A549 (cell line): ENCODE data around the gene OR6B3. TPM values are rescaled to one million over a fixed set of nuclear protein-coding genes. Genes with fewer than 3 reads are reported as not detected.

Experiments
- ATAC-seq, 2 experiments: fragments of 200-7000 bp in 1 of 2; fragments of >200 bp in 1 of 2; cut with Nextera tagmentation in 1 of 2; cut with Tn5 transposase in 1 of 2; 3 replicates each; pipeline versions ENCODE4 v1.8.0 to v1.9.1; 2018 to 2020; ENCODE audit warnings: mild to moderate bottlenecking in 1 of 2, moderate library complexity in 1 of 2
- CTCF ChIA-PET: fragments of 300-600 bp; sonication (Branson Sonifier 250); formaldehyde crosslinking; extraction: SDS; loops from one replicate; lab custom pipeline; 2021; ENCODE audit warnings: antibody characterized with exemption, inconsistent platforms; lab: Yijun Ruan, JAX
- POLR2A ChIA-PET: fragments of 350-600 bp; formaldehyde crosslinking; extraction: SDS; loops from one replicate; lab custom pipeline; 2021; ENCODE audit warnings: antibody characterized with exemption, inconsistent platforms; lab: Yijun Ruan, JAX
- DNase-seq, 2 experiments: peaks; one replicate each; pipeline versions ENCODE4 v3.0.0 to v3.0.0-alpha.2; 2011 to 2016; ENCODE audit warnings: low read depth in 1 of 2, low spot score in 1 of 2
- FAIRE-seq: peaks from 2 replicates; lab custom pipeline; 2011; peaks lifted over from hg19 to GRCh38; lab: Jason Lieb, UNC
- H3K27ac ChIP-seq, 2 experiments: fragments of >200 bp; sonication (Bioruptor Twin); formaldehyde crosslinking; 3 replicates each; pipeline ENCODE4 v1.5.1; 2016 to 2017
- H3K4me1 ChIP-seq: fragments of >200 bp; sonication (Bioruptor Twin); formaldehyde crosslinking; 3 replicates; pipeline ENCODE4 v1.6.1; 2016
- H3K4me2 ChIP-seq: fragments of >200 bp; sonication (Bioruptor Twin); formaldehyde crosslinking; 3 replicates; pipeline ENCODE4 v1.6.1; 2016
- H3K4me3 ChIP-seq: fragments of >200 bp; sonication (Bioruptor Twin); formaldehyde crosslinking; 3 replicates; pipeline ENCODE4 v1.5.1; 2016
- H3K9me3 ChIP-seq: fragments of >200 bp; sonication (Bioruptor Twin); formaldehyde crosslinking; 3 replicates; pipeline ENCODE4 v1.6.1; 2016
- CEBPB ChIP-seq, 2 experiments: fragments of >200 bp in 1 of 2; sonication (Bioruptor Twin) in 1 of 2; formaldehyde crosslinking in 1 of 2; IDR thresholded peaks; 2 replicates each; pipeline ENCODE4 v1.6.1; 2012 to 2016
- CHD4 ChIP-seq: fragments of 200-600 bp; sonication (generic); IDR thresholded peaks from 2 replicates; pipeline ENCODE4 v1.6.1; 2016; ENCODE audit warnings: antibody characterized with exemption, mild to moderate bottlenecking, borderline replicate concordance
- EHF ChIP-seq: fragments of 250-450 bp; sonication (Bioruptor Pico); IDR thresholded peaks from 2 replicates; pipeline ENCODE4 v1.5.0; 2020; ENCODE audit warnings: mild to moderate bottlenecking
- EHMT2 ChIP-seq: fragments of 200-600 bp; sonication (generic); IDR thresholded peaks from 2 replicates; pipeline ENCODE4 v1.6.1; 2016; ENCODE audit warnings: antibody characterized with exemption, low read depth, mild to moderate bottlenecking, moderate library complexity
- FOSB ChIP-seq: fragments of 250-450 bp; sonication (Bioruptor Pico); IDR thresholded peaks from 2 replicates; pipeline ENCODE4 v1.5.0; 2020; ENCODE audit warnings: mild to moderate bottlenecking, moderate library complexity
- HEYL ChIP-seq: fragments of 250-450 bp; sonication (Bioruptor Pico); IDR thresholded peaks from 2 replicates; pipeline ENCODE4 v1.8.0; 2021; ENCODE audit warnings: mild to moderate bottlenecking, moderate library complexity
- HOXA7 ChIP-seq: fragments of 250-450 bp; sonication (Bioruptor Pico); IDR thresholded peaks from 2 replicates; pipeline ENCODE4 v1.5.0; 2020; ENCODE audit warnings: mild to moderate bottlenecking, moderate library complexity
- JUN ChIP-seq, 2 experiments: fragments of >200 bp; sonication (Bioruptor Twin); formaldehyde crosslinking; IDR thresholded peaks; 2 replicates in 1 of 2; 3 replicates in 1 of 2; pipeline ENCODE4 v1.6.1; 2016 to 2017
- JUNB ChIP-seq: fragments of >200 bp; sonication (Bioruptor Twin); formaldehyde crosslinking; IDR thresholded peaks from 2 replicates; pipeline ENCODE4 v1.6.1; 2016
- KDM1A ChIP-seq: fragments of 200-600 bp; sonication (generic); IDR thresholded peaks from 2 replicates; pipeline ENCODE4 v1.6.1; 2016; ENCODE audit warnings: low read depth, mild to moderate bottlenecking
- MAFK ChIP-seq: fragments of 450-650 bp; IDR thresholded peaks from 2 replicates; pipeline ENCODE4 v1.6.1; 2014; ENCODE audit not compliant: partially characterized antibody
- MAZ ChIP-seq: fragments of 150-350 bp; IDR thresholded peaks from 2 replicates; pipeline ENCODE4 v1.6.1; 2014; ENCODE audit warnings: antibody characterized with exemption, low read depth, low read length, borderline replicate concordance
- MYC ChIP-seq: IDR thresholded peaks from 2 replicates; pipeline ENCODE4 v1.6.1; 2012; ENCODE audit warnings: mild to moderate bottlenecking, inconsistent platforms, low read length, improper control_type of control experiment, borderline replicate concordance
- NFE2L2 ChIP-seq: fragments of 150-350 bp; conservative IDR thresholded peaks from 2 replicates; pipeline ENCODE4 v1.6.1; 2014; ENCODE audit warnings: low read length
- NPAS2 ChIP-seq: fragments of 250-450 bp; sonication (Bioruptor Pico); IDR thresholded peaks from 2 replicates; pipeline ENCODE4 v1.8.0; 2022; ENCODE audit warnings: mild to moderate bottlenecking, moderate library complexity, borderline replicate concordance
- NR3C1 ChIP-seq: fragments of >200 bp; sonication (Bioruptor Twin); formaldehyde crosslinking; IDR thresholded peaks from 3 replicates; pipeline ENCODE4 v1.6.1; 2017
- POLR2A ChIP-seq: IDR thresholded peaks from 2 replicates; pipeline ENCODE4 v1.6.1; 2012; ENCODE audit warnings: mild to moderate bottlenecking, low read length
- POLR2AphosphoS2 ChIP-seq: conservative IDR thresholded peaks from 2 replicates; pipeline ENCODE4 v1.6.1; 2012; ENCODE audit warnings: low read length, improper control_type of control experiment, inconsistent platforms
- RNF2 ChIP-seq: fragments of 200-600 bp; sonication (generic); IDR thresholded peaks from 2 replicates; pipeline ENCODE4 v1.6.1; 2016; ENCODE audit warnings: low read depth, mild to moderate bottlenecking, antibody characterized with exemption, moderate library complexity, borderline replicate concordance
- SMC3 ChIP-seq: fragments of >200 bp; sonication (Bioruptor Twin); formaldehyde crosslinking; IDR thresholded peaks from 3 replicates; pipeline ENCODE4 v1.6.1; 2018; ENCODE audit warnings: inconsistent platforms
- TFCP2L1 ChIP-seq: fragments of 250-450 bp; sonication (Bioruptor Pico); IDR thresholded peaks from 2 replicates; pipeline ENCODE4 v1.5.0; 2021; ENCODE audit warnings: mild to moderate bottlenecking
- ZFP36 ChIP-seq: fragments of 450-650 bp; IDR thresholded peaks from 2 replicates; pipeline ENCODE4 v1.6.1; 2014; ENCODE audit warnings: borderline replicate concordance; ENCODE audit not compliant: partially characterized antibody
- ZNF302 ChIP-seq: fragments of 250-450 bp; sonication (Bioruptor Pico); IDR thresholded peaks from 2 replicates; pipeline ENCODE4 v1.9.0; 2021; ENCODE audit warnings: inconsistent platforms, mild to moderate bottlenecking, moderate library complexity
- WGBS: methylation state at CpG from one replicate; pipeline ENCODE4 v1.1.6; 2017; ENCODE audit errors: missing lambda C conversion rate; 5-methylcytosine and 5-hydroxymethylcytosine counted together
- polyA plus RNA-seq, 4 experiments: library from polyadenylated mRNA; depleted of rRNA in 3 of 4; stranded (reverse); fragments of >200 nt; fragmentation: RNase III in 1 of 4; extraction: RNeasy Plus Mini Kit Qiagen cat#74134 plus additional on column Dnase treatment in 1 of 4; gene quantifications; 2 replicates in 3 of 4; 3 replicates in 1 of 4; pipeline ENCODE4 v1.2.3, GENCODE V29; 2011 to 2017
- TF ChIP-seq, protein P1 (sequence below): fragments of >200 bp; sonication (Bioruptor Twin); formaldehyde crosslinking; IDR thresholded peaks from 2 replicates; pipeline ENCODE4 v1.6.1; 2016
- TF ChIP-seq, protein P2 (sequence below): IDR thresholded peaks from 2 replicates; pipeline ENCODE4 v1.6.1; 2012
- TF ChIP-seq, protein P3 (sequence below): IDR thresholded peaks from 2 replicates; pipeline ENCODE4 v1.6.1; 2012
- TF ChIP-seq, protein P4 (sequence below): fragments of 250-450 bp; sonication (Bioruptor Pico); IDR thresholded peaks from 2 replicates; pipeline ENCODE4 v1.5.0; 2020; ENCODE audit warnings: low read depth, mild to moderate bottlenecking, moderate library complexity
- TF ChIP-seq, protein P5 (sequence below): IDR thresholded peaks from 2 replicates; pipeline ENCODE4 v1.6.1; 2012; ENCODE audit warnings: low read depth, borderline replicate concordance

The OR6B3 gene
- polyA plus RNA-seq, 2 of the 4 experiments (the other 2 are of a cell fraction): not detected

DNA sequence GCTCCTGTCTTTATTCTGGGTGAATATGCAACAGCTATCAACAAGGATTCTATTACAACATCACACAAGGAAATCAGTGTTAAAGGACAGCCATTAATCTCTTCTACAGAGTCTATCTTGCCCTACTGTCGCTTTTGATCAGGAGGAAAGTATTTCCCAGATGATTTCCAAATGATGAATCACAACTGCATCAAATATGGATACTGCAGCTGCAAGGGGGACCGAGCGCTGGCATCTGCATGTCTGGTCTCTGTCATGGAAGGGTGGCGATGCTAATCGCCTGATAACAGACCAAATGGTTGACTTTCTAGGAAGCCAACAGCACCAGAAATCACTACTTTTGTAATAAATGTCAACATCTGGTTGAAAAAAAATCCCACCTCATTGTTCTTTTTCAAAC lies 21.2 kb upstream of the OR6B3 start:
- TF ChIP-seq EHF (CRISPR knock-in tag) (no peak), TFCP2L1 (CRISPR knock-in tag) (no peak), CEBPB (IDR thresholded peaks at IDR 0.05) (no peak), NR3C1 (no peak), FOSB (CRISPR knock-in tag) (no peak), MAZ (no peak), JUNB (no peak), POLR2AphosphoS2 (no peak), ZFP36 (no peak), JUN (IDR thresholded peaks at IDR 0.05) (no peak)
- TF ChIP-seq, protein P1, sequence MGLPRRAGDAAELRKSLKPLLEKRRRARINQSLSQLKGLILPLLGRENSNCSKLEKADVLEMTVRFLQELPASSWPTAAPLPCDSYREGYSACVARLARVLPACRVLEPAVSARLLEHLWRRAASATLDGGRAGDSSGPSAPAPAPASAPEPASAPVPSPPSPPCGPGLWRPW: no peak
- TF ChIP-seq, protein P2, sequence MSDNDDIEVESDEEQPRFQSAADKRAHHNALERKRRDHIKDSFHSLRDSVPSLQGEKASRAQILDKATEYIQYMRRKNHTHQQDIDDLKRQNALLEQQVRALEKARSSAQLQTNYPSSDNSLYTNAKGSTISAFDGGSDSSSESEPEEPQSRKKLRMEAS: no peak
- TF ChIP-seq, protein P3, sequence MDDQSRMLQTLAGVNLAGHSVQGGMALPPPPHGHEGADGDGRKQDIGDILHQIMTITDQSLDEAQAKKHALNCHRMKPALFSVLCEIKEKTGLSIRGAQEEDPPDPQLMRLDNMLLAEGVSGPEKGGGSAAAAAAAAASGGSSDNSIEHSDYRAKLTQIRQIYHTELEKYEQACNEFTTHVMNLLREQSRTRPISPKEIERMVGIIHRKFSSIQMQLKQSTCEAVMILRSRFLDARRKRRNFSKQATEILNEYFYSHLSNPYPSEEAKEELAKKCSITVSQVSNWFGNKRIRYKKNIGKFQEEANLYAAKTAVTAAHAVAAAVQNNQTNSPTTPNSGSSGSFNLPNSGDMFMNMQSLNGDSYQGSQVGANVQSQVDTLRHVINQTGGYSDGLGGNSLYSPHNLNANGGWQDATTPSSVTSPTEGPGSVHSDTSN: no peak
- TF ChIP-seq, protein P4, sequence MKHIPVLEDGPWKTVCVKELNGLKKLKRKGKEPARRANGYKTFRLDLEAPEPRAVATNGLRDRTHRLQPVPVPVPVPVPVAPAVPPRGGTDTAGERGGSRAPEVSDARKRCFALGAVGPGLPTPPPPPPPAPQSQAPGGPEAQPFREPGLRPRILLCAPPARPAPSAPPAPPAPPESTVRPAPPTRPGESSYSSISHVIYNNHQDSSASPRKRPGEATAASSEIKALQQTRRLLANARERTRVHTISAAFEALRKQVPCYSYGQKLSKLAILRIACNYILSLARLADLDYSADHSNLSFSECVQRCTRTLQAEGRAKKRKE: no peak
- FAIRE-seq: no peak
- Histone ChIP-seq H3K27ac (no peak overlapping the region), H3K4me1 (no peaks in the 10 kb centered on the region), H3K4me2 (no peak overlapping the region), H3K4me3 (no peak overlapping the region), H3K9me3 (peaks cover 29% of the 10 kb centered on the region; the same call in 2 of the 3 replicates)
- ChIA-PET POLR2A (no interaction called here), CTCF (interaction anchor here (1.0 to 2.2 kb wide), 3 partner anchors 13 to 69 kb away, joined by 3 to 6 read pairs (median 4); no protein-coding TSS in a partner anchor)
- ATAC-seq: no peak
- 69% methylated on average over 5 of the region's 5 CpGs for WGBS
- no peak for DNase-seq

DNA sequence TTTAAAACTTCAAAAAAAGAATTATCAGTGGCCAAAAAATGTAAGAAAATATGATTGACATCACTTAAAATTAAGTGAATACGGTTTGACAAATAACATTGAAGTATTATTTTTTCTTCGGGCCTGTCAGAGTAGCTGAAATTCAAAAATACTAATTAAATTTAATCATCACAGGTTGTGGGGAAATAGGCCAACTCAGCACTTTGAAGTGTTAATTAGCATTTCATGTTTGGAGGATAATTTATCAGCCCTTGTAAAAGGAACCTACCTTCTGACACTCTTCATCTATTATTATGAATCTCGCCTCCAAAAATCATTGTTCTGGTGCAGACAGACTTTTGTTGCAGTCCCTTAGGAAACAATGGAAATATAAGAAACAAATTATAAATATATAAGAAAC lies 17.6 kb upstream of the OR6B3 start:
- no peak overlapping the region for H3K4me2 ChIP-seq
- H3K27ac ChIP-seq: no peak overlapping the region
- ChIA-PET POLR2A (no interaction called here), CTCF (interaction anchor here (2.1 to 9.8 kb wide), 2 partner anchors 10 to 73 kb away, joined by 9 to 71 read pairs; partner anchors contain the start of gene OTOS)
- no peak for FAIRE-seq
- peak; percentile 37 for TF ChIP-seq MAFK
- TF ChIP-seq POLR2AphosphoS2: no peak
- TF ChIP-seq CHD4: no peak
- no peak overlapping the region for H3K4me3 ChIP-seq
- H3K9me3 ChIP-seq: peaks cover 2% of the 10 kb centered on the region; the same call in 1 of the 3 replicates
- 47% methylated on average over 3 of the region's 3 CpGs for WGBS
- ATAC-seq: no peak
- DNase-seq: no peak
- no peaks in the 10 kb centered on the region for H3K4me1 ChIP-seq

DNA sequence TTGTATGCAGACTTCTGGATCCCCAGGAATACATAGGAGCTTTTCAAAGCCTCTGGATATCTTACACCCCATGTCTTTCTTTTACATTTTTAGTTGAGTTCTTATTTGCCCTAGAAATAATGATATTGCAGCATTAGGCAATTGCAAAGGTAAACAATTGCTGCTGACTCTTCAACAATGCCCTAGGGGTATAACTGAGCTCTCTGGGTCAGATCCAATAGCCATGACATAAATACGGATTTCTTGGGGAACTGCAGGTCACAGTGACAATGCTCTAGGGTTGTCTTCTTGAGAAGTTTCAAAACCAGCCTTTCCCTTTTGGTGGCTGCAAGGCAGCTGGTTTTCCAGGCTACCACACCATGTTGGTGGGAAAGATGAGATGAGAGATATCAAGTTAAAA lies 16.5 kb upstream of the OR6B3 start:
- ATAC-seq (no peak), FAIRE-seq (no peak), DNase-seq (no peak)
- CTCF ChIA-PET: interaction anchor here (0.6 to 9.8 kb wide), 3 partner anchors 9 to 981 kb away, joined by 3 to 71 read pairs (median 9); partner anchors contain the start of gene OTOS
- H3K27ac ChIP-seq: no peak overlapping the region
- no peak for TF ChIP-seq SMC3
- TF ChIP-seq HEYL (CRISPR knock-in tag): no peak
- TF ChIP-seq NPAS2: no peak
- no peak for TF ChIP-seq MYC
- TF ChIP-seq POLR2A: no peak
- no peak for TF ChIP-seq KDM1A
- TF ChIP-seq JUNB: no peak
- TF ChIP-seq NFE2L2: no peak
- no peak for TF ChIP-seq HOXA7
- TF ChIP-seq, protein P3: no peak
- no peak for TF ChIP-seq ZNF302 (CRISPR knock-in tag)
- TF ChIP-seq EHMT2: no peak
- TF ChIP-seq NR3C1: no peak
- no peak for TF ChIP-seq RNF2
- TF ChIP-seq, protein P5, sequence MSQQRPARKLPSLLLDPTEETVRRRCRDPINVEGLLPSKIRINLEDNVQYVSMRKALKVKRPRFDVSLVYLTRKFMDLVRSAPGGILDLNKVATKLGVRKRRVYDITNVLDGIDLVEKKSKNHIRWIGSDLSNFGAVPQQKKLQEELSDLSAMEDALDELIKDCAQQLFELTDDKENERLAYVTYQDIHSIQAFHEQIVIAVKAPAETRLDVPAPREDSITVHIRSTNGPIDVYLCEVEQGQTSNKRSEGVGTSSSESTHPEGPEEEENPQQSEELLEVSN: no peak
- TF ChIP-seq, all 56 proteins: peak for 0
- Histone ChIP-seq H3K4me3 (no peak overlapping the region), H3K9me3 (no peaks in the 10 kb centered on the region), H3K4me1 (no peaks in the 10 kb centered on the region), H3K4me2 (no peak overlapping the region)
- POLR2A ChIA-PET: no interaction called here
- WGBS: 0% methylated on average over 1 of the region's 1 CpG
